ENCODE data around the gene NCBP3.
"Not testable (repeated sequence)": the region's sequence is repeated elsewhere in the genome, so short reads cannot be mapped to it uniquely, and the experiment has no call there.

NCBP3 gene

DNA sequence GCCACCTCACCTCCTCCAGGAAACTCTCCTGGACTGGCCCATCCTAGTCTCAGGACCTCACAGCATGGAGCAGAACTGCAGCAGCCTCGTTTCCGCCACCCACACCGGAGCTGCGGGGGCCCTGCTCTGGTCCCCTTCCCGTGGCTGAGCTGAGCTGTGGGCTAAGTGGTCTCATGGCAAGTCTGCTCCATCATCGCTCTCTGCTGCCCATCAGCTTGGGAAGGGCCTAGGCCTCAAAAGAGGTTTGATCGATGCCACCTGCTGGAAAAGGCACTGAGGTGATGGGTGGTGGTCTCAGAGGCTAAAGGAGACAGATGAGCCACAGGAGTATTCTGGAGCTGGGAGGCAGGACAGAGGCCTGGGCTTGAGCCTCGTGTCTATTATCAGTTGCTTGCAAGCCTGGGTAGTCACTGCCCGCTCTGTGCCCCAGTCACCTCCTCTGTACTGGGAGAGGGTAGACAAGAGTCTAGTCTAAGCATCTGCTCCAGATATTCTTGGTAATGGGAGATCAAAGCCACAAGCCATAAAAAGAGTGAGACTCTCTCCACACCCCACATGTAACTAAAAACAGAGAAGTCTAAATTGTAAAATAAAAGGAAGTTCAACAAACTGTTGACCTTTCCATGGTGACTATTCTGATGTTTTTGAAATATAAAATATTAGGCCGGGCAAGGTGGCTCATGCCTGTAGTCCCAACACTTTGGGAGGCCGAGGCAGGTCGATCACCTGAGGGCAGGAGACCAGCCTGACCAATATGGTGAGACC, 46.7 kb downstream of the NCBP3 start:
- no peak for TF ChIP-seq BHLHE40 (IDR thresholded peaks at IDR 0.05; ENCODE audit: borderline replicate concordance)
- TF ChIP-seq ZNF384 (IDR thresholded peaks at IDR 0.05) = no peak
- TF ChIP-seq NFRKB (IDR thresholded peaks at IDR 0.05) = no peak
- TF ChIP-seq SP1 (IDR thresholded peaks at IDR 0.05) = no peak
- no peak for TF ChIP-seq LEF1 (IDR thresholded peaks at IDR 0.05; ENCODE audit: borderline replicate concordance)
- TF ChIP-seq FOXM1 (IDR thresholded peaks at IDR 0.05; ENCODE audit: borderline replicate concordance) = no peak
- TF ChIP-seq ELF4 (IDR thresholded peaks at IDR 0.05) = no peak
- ChIA-PET POLR2A (no interaction called here), CTCF (no interaction called here)
- no peak for DNase-seq (ENCODE audit: extremely low spot score)

DNA sequence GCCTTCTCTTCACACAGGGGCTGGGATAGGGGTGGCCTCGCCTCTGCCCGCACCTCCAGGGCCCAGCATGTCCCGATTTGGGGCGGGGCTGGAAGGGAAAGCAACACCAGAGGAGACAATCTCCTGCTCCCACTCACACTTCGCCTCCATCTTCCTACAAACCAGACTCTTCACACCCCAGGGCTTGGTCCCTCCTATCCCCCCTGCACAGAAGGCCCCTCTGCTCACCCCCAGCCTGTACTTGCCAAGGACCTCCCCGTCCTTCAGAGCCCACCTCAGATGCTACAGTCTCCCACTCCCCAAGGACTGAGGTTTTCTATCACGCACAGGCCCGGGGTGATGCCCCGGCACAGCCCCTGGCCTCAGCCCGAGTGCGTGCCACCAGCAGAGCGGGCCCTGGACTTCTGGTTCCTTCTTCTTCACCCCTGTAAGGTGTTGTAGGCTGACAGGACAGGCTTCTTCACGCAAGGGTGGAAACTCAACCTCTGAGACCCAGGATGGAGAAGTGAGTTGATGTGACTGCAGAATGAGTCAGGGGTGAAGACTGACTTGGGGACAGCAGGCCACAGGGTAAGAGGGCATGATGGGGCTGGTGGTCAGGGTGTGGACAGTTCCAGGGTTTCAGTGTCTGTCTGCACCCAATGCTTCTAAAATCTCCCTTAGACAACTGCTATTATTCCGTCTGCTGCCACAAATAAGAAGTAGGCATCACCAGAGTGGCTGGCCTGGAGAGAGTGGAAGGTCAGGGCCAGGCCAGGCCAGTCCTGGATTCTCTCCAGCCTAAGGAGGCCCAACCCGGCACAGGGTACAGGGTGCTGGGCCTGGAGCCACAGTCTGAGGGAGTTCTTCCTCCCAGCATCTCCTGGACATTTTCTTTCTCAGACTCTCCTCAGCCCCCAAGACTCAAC, 47.5 kb downstream of the NCBP3 start:
- ChIA-PET POLR2A (no interaction called here), CTCF (no interaction called here)
- DNase-seq (ENCODE audit: extremely low spot score) = no peak
- no peak for TF ChIP-seq LEF1 (IDR thresholded peaks at IDR 0.05; ENCODE audit: borderline replicate concordance)
- no peak for TF ChIP-seq SUZ12 (IDR thresholded peaks at IDR 0.05)
- no peak for TF ChIP-seq TARDBP (IDR thresholded peaks at IDR 0.05)
- no peak for TF ChIP-seq FOXK2 (IDR thresholded peaks at IDR 0.05)
- no peak for TF ChIP-seq ZNF384 (IDR thresholded peaks at IDR 0.05)
- no peak for TF ChIP-seq FOXM1 (IDR thresholded peaks at IDR 0.05; ENCODE audit: borderline replicate concordance)
- TF ChIP-seq, protein P1, sequence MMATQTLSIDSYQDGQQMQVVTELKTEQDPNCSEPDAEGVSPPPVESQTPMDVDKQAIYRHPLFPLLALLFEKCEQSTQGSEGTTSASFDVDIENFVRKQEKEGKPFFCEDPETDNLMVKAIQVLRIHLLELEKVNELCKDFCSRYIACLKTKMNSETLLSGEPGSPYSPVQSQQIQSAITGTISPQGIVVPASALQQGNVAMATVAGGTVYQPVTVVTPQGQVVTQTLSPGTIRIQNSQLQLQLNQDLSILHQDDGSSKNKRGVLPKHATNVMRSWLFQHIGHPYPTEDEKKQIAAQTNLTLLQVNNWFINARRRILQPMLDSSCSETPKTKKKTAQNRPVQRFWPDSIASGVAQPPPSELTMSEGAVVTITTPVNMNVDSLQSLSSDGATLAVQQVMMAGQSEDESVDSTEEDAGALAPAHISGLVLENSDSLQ (IDR thresholded peaks at IDR 0.05) = no peak
- TF ChIP-seq ARNT (IDR thresholded peaks at IDR 0.05) = no peak
- no peak for TF ChIP-seq BHLHE40 (IDR thresholded peaks at IDR 0.05; ENCODE audit: borderline replicate concordance)

DNA sequence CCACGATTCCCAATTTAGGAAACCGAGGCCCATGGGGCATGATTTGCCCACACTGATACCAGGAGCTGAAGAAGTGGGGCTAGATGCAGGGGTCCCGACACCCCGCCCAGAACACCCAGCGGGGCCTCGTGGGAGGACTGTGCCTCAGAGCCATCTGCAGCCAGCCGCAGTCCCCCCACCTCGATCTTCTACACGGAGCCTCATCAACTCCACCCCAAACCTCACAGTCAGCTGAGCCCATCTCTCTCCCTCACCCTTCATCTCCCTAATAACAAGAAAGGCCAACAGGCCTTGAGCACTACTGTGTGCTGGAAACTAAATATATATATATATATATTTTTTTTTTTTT, 49.2 kb downstream of the NCBP3 start:
- TF ChIP-seq TARDBP (IDR thresholded peaks at IDR 0.05) = no peak
- TF ChIP-seq, protein P1 (IDR thresholded peaks at IDR 0.05) = no peak
- TF ChIP-seq ELF4 (IDR thresholded peaks at IDR 0.05) = no peak
- ChIA-PET CTCF (no interaction called here), POLR2A (no interaction called here)
- no peak for DNase-seq (ENCODE audit: extremely low spot score)

DNA sequence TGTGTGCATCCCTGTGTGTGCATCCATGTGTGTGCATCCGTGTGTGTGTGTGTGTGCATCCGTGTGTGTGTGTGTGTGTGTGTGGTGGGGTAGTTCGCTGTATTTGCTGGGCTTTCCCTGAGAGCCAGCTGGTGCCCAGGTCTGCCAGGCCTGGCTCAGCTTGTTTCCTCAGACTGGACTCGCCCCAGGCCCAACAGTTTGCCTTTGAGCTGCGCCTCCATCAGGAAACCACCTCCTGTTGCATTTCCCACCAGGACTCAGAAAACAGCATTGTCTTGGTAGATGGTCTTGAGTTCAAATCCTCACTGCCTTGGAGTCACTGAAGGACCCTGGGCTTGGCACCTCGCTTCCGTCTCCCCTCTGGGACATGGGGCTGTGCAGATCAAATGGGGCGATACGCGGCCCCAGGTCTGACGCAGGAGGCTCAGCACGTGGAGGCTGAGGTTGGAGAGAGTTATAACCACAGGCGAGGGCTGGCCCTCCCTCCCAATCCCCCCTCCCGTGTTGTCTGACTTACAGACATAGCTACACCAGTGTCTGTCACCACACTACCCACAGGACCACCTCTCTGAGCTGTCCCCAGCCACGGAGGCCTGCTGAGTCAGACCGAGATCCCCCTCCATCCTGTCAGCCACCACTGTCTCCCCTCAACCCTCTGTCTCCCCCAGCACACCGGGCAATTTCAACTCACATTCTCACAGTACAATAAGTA, 49.8 kb downstream of the NCBP3 start:
- no peak for TF ChIP-seq SUZ12 (IDR thresholded peaks at IDR 0.05)
- DNase-seq (ENCODE audit: extremely low spot score) = no peak
- POLR2A ChIA-PET = no interaction called here
- CTCF ChIA-PET = interaction anchor here (0.7 kb wide), 1 partner anchor 59 kb away, joined by 3 read pairs; no protein-coding TSS in a partner anchor

DNA sequence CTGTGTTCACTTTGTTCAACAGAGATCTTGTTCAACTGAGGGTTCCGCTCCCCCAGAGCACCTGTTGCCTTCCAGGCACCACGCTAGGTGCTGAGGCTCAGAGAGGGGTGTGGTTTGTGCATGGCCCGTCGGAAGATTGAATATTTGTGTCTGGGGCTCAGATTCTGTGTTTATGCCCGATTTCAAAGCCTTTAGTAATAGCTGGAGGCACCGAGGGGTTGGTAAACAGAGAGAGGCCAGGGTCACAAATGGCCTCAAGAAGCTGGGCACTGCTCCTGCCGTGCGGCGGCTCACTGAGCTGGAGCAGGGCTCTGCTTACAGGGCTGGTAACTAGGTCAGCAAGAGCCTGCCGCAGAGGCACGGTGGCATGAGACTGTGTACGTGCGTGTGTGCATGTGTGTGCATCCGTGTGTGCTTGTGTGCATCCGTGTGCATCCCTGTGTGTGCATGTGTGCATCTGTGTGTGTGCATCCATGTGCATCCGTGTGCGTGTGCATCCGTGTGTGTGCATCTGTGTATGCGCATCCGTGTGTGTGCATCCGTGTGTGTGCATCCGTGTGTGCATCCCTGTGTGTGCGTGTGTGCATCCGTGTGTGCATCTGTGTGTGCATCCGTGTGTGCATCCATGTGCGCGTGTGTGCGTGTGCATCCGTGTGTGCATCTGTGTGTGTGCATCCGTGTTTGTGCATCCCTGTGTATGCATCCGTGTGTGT, 50.5 kb downstream of the NCBP3 start:
- CTCF ChIA-PET = interaction anchor here (0.7 kb wide), 1 partner anchor 58 kb away, joined by 3 read pairs; no protein-coding TSS in a partner anchor
- POLR2A ChIA-PET = no interaction called here
- no peak for TF ChIP-seq ELF4 (IDR thresholded peaks at IDR 0.05)
- TF ChIP-seq LEF1 (IDR thresholded peaks at IDR 0.05; ENCODE audit: borderline replicate concordance) = no peak
- TF ChIP-seq BHLHE40 (IDR thresholded peaks at IDR 0.05; ENCODE audit: borderline replicate concordance) = no peak
- no peak for TF ChIP-seq L3MBTL2 (conservative IDR thresholded peaks at IDR 0.05)
- no peak for TF ChIP-seq SUZ12 (IDR thresholded peaks at IDR 0.05)
- TF ChIP-seq SP1 (IDR thresholded peaks at IDR 0.05) = no peak
- no peak for TF ChIP-seq FOXK2 (IDR thresholded peaks at IDR 0.05)
- no peak for TF ChIP-seq HDGF (IDR thresholded peaks at IDR 0.05; ENCODE audit: borderline replicate concordance)
- TF ChIP-seq FOXM1 (IDR thresholded peaks at IDR 0.05; ENCODE audit: borderline replicate concordance) = no peak
- no peak for DNase-seq (ENCODE audit: extremely low spot score)

DNA sequence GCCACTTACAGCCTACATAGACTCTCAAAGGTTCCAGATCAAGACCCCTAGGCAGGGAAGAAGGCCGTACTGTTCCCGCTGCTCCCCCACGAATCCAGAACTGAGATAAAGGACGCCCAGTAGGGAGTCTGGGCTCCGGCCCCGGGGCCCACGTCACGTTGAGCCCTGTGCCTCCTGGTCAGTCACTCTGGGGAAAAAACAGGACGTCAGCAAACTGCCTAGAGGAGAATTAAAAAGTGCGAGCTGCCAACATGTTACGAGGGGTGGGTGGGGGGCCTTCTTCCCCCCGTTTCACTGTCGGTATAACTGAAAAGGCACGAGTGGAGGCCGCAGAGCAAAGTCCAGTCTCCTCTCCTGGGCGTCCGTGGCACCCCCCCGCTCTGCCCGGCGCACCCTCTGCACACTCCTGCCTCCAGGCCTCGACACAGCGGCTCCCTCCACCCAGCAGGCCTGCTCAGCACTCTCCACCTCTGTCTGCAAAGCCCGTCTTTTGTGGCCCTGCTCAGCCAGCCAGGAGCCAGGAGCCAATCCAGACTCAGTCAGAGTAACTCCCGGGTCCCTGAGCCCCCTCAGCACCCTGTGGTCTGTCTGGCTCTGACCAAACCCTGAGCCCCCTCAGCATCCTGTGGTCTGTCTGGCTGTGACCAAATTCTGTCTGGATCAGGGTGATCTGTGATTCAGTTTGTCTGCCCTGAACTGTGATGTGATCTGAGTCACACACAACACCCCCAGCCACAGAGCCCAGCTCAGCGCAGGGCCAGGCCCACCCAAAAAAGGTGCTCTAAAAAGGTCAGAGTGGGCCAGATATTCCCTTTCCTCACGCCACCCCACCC, 51.3 kb downstream of the NCBP3 start:
- no peak for TF ChIP-seq HDGF (IDR thresholded peaks at IDR 0.05; ENCODE audit: borderline replicate concordance)
- TF ChIP-seq NFRKB (IDR thresholded peaks at IDR 0.05) = no peak
- TF ChIP-seq TARDBP (IDR thresholded peaks at IDR 0.05) = no peak
- ChIA-PET POLR2A (no interaction called here), CTCF (interaction anchor here (0.7 kb wide), 1 partner anchor 33 kb away, joined by 5 read pairs; no protein-coding TSS in a partner anchor)
- no peak for DNase-seq (ENCODE audit: extremely low spot score)

DNA sequence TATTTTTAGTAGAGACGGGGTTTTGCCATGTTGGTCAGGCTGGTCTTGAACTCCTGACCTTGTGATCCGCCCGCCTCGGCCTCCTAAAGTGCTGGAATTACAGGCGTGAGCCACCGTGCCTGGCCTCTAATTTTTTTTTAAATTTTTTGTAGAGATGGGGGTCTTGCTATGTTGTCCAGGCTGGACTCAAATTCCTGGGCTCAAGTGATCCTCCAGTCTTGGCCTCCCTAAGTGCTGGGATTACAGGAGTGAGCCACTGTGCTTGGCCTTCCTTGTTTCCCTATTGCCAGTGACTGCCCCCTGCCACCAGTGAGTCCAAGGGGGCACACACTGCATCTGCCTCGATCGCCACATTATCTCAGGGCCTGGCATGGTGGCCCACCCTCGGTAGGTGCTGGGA, 51.9 kb downstream of the NCBP3 start:
- CTCF ChIA-PET = interaction anchor here (0.7 kb wide), 2 partner anchors 12 to 32 kb away, joined by 5 to 9 read pairs; no protein-coding TSS in a partner anchor
- POLR2A ChIA-PET; DNase-seq (ENCODE audit: extremely low spot score): not testable (repeated sequence)

DNA sequence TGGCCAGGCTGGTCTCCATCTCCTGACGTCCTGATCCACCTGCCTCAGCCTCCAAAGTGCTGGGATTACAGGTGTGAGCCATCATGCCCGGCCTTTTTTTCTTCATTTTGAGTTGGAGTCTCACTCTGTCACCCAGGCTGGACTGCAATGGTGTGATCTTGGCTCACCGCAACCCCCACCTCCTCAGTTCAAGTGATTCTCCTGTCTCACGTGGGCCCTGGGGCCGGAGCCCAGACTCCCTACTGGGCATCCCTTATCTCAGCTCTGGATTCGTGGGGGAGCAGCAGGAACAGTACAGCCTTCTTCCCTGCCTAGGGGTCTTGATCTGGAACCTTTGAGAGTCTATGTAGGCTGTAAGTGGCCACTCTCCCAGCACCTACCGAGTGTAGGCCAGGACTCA, 52.8 kb downstream of the NCBP3 start:
- POLR2A ChIA-PET; CTCF ChIA-PET; DNase-seq (ENCODE audit: extremely low spot score): not testable (repeated sequence)
